Measurements from ENCODE around the gene COL25A1.

Gene COL25A1

DNA sequence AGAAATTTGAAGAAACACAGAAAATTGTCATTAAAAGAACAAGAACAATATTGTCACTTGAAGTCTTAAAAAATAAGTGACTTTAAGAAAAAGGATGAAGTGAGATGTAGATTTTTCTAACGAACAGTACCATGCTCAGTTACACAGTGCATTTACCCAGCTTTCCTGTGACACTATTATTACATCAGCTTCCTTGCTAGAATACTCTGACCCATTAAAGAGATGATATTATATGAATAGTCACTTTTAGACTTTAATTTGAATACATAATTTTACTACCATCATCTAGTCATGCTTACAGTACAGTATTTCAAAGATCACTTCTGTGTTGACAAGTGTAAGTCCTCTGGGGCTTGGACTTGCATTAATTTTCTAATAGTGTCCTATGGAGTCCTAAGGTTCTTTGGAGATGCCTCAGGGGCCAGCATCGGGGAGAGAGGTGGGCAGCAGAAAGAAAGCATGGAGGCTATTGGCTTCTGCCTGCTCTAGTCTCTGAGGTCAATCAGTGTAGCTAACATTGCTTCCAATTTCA, 10.7 kb downstream of the COL25A1 start:
- DNase-seq (ENCODE audit: low read depth) = no peak

DNA sequence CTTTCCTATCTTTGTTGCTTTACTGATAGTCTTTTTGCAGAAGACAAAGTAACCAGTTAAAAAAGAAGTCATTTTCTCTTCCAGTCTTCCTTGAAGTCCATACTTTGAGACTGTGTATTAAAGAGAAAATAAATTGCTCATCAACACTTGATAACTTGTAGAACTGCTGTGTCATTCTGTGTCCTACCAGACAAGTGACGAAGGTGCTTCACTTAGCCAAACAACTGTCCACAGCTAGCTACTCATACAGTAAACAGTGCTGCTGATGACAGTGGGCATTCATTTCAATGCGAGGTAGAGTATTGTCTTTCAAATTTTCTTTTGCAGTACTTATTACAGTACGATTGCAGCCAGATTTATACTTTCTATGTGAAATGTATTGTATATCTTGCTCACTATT, 11.5 kb downstream of the COL25A1 start:
- no peak for DNase-seq (ENCODE audit: low read depth)

DNA sequence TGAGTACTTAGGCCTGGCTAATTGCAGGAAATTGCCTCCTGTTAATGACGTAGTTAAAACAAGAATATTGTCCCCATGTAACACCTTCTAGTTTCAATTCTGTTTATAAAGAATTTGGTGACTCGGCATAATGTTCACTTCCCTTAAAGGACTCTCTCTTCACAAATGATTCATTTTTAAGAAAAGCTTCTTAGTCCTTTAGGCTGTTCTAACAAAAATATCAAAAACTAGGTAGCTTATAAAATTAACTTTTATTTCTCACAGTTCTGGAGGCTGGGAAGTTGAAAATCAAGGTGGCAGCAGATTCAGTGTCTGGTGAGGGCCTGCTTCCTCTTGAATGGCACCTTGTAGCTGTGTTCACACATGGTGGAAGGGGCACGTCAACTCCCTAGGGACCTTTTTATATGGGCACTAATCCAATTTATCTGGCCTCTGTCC, 23.8 kb downstream of the COL25A1 start:
- DNase-seq (ENCODE audit: low read depth) = no peak

DNA sequence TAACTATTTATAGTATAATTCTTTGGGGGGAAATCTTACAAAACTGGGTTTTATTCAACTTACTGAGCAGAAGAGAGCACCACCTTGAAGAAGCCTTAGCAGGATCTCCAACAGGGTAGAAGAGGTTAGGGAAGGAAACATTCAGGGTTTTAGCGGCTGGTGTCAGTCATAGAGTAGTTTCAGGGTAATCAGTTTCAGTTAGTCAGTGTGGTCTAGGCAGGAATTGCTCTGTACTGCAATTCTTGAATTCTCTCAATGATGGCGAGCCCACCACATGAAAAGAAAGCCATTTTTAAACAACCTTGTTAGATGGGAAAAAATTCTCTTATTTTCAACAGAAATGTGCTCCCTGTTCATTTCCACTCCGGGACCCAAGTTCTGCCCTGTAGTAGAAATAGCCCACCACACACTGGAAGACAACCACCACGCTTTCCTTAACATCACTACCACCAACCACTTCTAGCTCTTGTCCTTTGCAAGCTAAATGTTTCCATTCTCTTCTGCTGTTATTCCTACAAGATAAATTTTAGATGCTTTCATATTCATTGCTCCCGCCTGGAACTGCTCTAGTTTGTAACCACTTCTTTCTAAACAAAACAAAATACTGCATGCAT, 25.9 kb downstream of the COL25A1 start:
- DNase-seq (ENCODE audit: low read depth) = no peak

DNA sequence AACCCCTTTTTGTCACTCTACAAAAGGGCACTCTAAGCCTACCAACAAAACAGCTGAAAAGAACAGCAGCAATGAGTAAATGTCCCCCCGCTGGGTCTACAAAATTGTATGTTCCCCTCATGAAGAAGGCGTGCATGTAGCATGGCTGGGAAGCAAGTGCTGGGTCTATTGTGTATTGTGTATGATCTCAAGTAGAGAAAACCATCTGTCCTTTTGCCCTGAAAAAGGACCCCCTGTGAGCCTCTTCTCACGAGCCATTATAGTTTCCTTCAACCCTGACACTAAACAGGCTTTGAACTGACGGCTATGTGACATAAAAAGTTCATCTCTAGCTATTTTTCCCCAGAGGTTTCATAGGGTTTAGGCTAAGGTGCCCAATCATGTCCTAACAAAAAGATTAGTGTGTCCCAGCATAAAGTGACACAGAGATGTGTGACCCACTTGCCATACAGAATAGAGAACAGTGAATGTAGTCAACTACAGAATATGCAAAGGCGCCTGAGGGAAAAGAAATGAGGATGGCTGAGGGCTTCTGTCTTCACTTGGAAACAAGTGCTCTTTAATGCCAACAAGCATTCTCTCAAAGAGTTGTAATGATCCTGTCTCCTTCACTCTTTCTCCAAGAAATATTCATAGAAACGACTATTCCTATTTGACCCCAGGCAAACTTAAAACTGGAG, 27.3 kb downstream of the COL25A1 start:
- no peak for DNase-seq (ENCODE audit: low read depth)

DNA sequence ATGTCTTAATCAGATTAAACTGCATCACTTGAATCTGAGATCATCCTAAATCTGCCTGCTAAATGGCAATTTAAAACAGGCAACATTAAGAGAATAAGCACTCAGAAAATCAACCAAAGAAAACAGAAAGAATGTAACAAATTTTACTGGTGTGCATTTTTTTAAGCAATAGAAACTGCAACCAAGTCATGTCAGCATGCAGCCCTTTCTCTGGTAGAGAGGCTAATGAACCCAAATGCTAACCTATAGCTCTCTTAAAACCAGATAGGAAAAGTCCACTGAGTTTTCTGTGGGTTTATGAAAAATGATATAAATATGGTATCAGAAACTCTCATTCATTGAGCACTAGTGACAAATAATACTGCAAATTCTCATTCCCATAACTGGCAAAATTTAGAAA, 35.6 kb downstream of the COL25A1 start:
- DNase-seq (ENCODE audit: low read depth) = no peak

DNA sequence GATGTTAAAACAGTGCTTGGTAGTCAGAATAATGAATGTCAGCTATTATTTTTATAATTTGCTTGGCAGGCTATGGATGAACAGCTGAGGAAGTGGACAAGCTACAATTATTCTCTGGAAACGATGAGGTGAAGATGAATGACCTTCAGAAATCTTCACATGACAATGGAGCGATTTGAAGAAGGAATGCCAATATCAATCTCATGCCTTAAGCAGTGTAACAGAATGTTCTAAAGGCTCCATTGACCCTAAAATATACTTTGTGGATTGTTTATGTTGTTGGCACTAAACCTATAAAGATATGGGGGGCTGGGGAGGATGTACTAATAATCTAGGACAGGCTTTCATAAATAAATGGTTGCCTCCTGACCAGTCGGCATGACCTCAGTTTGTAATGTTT, 36.2 kb downstream of the COL25A1 start:
- no peak for DNase-seq (ENCODE audit: low read depth)

DNA sequence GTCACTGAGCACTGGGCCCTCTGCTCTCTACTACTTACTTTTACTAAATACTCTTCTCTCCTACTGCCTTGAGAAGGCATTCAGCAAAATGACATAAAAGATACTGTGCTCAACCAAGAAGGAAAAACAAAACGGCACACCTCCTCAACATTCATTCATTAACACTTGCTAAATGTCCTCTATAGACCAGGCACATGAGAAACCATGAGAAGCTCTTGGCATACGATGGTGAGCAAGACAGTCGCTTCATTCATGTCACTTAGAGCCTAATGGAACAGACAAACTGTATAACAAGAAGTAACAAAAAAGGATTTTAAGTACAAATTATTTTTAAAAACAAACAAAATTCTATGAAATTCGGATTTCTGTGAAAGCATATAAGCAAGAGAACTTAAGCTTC, 38.7 kb downstream of the COL25A1 start:
- DNase-seq (ENCODE audit: low read depth) = no peak

DNA sequence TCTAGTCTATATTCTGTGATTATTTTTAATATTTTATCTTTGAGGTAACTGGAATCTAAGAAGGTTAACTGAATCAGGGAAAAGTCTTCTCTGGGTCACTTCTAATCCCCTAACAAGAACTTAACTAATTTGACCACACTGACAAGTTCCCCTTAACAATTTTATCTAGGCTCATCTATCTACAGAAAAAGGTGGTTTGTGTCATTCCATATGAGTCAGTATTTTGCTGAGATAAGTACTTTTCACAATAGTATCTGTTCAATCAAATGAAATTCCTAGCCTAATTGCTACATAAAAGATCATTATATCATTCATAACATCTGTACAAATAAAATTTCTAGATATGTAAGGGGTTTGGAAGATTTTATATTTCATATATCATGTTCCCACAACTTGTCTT, 45.6 kb downstream of the COL25A1 start:
- DNase-seq (ENCODE audit: low read depth) = no peak

DNA sequence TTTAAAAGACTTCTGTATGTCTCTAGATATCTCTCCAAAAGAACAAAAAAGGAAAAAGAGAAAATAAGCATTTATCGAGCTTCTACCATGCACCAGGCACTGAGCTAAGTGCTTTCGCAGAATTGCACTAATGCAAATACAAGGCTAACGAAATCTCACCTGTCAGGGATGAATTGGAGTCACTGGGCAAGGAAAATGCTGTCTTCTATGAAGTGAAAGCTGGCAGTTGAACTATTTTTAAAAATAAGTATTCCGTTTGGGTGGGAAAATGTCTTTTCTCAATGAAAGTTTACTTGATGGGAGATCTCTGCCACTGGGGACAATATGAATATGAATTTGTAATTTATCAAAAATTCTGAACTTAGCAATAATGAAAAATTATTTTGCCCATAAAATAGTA, 47.6 kb downstream of the COL25A1 start:
- no peak for DNase-seq (ENCODE audit: low read depth)

DNA sequence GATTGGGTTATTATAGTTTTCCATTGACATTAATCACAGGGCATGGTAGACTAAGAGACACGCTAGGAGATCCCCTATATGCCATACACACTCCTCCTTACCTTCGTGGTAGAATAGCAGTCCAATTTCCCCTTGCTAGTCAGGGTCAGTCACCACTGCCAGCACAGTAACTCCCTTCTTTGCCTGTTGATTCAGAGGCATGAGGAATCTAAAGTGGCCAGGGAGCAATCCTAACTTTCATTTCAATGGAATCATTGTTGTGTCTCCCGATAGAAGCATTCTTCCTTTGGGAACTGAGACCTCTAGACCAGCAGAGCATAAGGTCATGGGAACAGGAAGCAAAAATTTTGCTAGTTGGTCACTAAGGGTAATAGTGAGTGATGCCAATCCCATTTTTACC, 51.1 kb downstream of the COL25A1 start:
- no peak for DNase-seq (ENCODE audit: low read depth)

DNA sequence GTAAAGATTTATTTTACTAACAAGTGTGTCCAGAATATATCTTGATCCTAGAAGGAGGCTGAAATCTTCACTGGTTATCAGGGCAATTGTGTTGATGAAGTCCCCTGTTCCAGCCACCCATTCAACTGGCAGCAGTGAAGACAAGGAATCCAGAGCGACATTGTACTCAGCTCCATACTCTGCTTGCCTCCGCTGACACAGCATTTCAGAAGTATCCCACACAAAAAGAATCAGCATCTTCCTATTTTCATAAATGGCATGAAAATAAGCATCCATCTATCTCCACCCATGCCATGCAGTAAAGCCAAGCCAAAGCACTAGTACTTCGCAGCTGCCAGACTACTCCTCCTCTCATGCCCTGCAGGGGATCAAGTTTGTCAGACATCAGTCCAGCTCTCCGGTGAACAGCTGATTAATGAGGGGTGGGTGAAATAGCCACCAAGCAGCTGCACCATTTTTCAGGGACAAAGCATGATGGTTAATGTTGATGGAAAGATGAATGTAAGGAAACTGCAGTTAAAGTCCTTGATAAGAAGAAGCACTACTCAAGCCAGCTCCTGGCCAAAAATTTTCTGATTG, 54.0 kb downstream of the COL25A1 start:
- no peak for DNase-seq (ENCODE audit: low read depth)

DNA sequence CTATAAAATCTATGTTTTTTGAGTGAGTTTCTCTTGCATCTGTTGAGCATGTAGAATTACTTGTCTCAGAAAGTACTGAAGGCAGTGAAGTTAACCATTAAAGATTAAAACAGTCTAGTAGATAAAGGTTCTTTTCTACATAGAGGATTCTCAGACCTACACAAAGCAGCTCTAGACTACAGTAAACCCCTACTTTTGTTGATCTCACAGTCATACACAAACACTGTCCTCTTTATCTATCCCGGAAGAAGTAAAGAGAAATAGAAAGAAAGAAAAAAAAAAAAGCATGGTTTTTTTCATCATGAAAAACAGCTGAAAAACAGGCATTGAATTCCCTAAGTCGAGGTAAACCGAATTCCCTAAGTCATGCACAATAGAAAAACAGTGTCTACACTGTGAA, 58.6 kb downstream of the COL25A1 start:
- no peak for DNase-seq (ENCODE audit: low read depth)

DNA sequence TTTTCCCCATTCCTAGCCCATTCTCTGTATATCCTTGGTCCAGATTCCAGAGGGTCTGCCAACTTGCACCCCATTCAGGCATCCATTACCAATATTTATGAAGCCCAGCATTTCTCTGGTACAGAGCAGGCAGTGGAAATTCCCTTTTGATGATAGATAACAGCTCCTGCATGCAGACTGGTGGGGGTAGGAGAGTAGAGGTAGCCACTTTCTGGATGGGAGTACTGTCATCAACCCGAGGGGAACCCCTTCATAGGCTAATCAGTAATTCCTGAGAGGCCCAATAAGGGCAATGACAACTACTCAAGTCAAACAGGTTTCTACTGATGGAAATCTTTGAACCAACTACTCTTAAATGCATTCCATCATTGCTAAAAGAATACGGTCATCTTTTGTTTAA, 63.7 kb downstream of the COL25A1 start:
- DNase-seq (ENCODE audit: low read depth) = no peak

DNA sequence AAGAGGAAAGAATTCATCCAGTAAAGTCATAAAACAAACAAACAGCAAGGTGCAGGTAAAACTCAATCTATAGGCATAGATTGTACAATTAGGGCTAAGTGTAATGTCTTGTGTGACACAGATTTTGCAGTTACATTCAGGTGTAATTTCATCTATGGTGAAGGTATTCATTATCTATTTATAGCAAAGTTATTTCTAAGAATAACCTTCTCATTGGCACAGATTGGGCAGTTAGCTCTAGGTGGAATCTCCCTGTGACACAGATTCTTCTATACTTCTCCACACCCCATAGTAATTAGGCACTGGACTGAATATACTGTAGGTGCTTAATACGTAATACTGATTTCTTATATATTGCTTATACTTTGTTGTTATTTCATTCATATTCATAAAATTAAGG, 66.8 kb downstream of the COL25A1 start:
- DNase-seq (ENCODE audit: low read depth) = no peak

DNA sequence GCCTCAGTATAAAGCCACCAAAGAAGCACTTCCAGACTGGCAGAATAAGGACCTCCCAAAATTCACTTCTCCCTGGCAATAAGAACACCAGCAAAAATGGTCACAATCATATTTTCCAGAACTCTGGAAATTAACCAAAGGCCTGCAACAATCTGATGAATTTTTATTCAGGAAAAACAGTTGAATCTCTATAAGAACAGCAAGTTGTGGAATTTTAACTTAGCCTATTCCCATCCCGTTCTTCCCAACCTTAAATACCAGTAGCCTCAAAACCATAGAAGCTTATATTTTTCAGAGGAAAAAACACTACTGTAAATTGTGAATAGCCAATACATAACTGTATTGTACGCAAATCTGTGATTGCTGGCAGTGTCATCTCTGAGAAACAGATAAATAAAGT, 67.9 kb downstream of the COL25A1 start:
- DNase-seq (ENCODE audit: low read depth) = no peak

DNA sequence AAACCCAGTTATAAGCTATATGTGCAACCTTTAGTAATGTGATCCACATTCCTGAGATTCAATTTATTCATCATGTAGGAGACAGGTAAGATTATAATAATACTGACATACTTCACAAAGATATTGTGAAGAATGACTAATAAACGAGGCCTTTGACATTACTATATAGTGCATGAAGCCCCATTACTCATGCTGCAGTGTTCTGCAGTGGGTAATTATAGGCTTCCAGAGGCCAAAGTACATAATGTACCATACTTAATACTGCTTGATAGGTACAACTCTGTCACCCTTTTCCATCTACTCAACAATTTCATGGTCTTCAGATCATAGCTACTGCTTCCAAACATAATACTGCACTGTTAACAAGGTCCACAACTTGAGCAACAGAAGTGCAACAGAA, 68.9 kb downstream of the COL25A1 start:
- no peak for DNase-seq (ENCODE audit: low read depth)

DNA sequence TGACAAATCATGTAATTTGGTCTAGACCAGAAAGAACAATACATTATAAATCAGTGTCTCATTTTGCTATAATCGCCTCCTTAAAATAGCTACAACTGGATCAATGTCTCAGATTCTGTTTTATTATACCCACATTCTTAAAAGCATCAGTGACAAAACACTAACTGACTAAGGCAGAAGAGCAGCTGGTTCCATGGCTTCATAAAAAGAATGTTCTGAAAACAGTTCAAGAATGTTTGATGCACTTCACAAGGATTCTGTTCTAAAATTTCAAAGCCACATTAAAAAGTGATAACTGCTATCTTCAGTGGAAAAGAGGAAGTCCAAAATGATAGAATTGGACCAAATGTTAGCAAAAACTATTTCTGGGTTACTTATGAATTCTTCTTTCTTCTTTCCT, 69.8 kb downstream of the COL25A1 start:
- DNase-seq (ENCODE audit: low read depth) = no peak

DNA sequence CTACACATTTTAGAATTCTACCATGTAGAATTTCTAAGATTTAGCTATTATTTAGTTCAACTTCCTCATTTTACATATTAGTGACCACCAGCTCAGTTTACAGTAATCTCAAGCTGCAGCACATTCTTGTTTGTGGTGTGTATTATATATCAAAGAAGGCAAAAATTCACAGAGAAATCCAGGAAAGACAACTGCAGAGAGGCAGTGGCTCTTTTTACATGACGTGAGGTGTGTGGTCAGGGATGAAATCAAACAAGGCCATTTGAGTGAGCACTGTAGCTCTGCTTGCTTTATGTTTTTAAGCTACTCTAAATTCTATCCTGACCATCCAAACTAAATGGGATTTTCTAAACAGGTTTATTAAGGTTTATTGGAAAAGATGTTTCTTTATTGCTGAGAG, 71.1 kb downstream of the COL25A1 start:
- no peak for DNase-seq (ENCODE audit: low read depth)

DNA sequence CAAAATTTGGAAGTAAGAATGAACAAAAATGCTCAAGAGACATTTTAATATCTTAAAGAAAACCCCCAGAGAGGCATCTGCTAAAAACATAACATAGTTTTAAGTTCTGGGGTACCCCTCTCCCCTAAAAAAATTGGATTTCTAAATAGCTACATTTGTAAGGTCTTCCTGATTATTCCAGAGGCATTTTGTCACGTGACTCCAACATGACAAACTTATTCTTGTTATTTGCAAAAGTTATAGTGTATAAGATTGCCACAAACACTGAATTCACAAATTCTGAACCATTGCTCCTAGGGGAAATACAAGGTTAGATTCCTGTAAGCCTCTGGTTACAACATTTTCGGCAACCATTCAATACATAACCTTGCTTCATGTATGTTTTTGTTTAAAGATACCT, 73.4 kb downstream of the COL25A1 start:
- DNase-seq (ENCODE audit: low read depth) = no peak

DNA sequence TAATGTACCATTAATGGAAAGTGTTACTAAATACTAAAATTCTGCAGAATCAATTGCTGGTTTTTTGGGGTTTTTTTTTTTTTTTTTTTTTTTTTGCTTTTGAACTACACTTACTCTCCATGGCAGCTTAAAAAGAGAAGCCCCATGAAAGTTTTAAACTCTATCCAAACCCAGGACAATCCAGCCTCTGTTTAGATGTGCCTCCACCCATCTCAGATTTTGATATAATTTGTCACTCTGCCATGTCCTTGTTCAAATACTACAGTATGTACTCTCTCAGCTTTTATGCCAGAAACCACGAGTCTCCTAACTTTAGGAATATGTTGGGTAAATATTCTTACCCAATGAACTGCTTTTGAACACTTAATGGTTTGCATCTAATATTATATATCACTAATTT, 84.2 kb downstream of the COL25A1 start:
- no peak for DNase-seq (ENCODE audit: low read depth)

DNA sequence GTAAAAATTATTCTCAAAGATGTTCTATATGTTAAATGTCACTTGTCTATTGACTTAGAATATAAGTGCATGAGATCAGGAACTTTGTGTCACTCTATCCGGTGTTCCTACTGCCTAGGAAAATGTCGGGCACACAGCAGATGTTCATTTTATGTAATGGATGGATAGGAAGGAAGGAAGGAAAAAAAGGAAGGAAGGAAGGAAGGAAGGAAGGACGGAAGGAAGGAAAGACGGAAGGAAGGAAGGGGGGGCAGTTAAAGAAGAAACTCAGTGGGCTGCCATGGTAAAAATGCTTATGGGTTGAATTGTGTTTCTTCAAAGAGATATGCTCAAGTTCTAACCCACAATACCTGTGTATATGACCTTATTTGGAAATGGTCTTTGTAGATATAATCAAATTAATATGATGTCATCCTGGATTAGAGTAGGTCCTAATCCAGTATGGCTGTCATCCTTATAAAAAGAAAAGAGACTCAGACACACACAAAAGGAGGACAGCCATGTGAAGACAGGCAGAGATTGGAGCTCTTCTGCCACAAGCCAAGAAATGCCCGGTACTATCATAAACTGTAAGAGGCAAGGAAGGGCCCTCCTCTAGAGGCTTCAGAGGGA, 86.3 kb downstream of the COL25A1 start:
- DNase-seq (ENCODE audit: low read depth) = no peak

DNA sequence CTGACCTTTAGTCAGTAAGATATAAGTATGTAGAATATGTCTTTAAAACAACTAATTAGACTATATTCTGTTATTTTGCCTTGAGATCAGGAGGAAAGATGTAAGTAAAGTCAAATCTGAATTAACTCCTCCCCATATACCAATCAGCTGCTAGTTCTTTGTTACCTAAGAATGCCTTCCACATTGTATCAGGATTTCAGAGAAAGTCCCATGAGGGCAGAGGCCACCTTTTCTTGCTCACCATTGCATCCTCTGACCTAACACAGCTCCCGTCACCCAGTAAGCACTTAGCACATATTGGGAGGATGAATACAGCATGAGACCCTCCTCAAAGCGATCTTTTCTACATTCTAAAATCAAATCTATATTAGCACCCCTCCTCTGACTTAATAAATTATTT, 87.0 kb downstream of the COL25A1 start:
- no peak for DNase-seq (ENCODE audit: low read depth)

Data from stimulated activated CD8-positive, alpha-beta memory T cell treated with anti-CD3 and anti-CD28 coated beads, Interleukin-12 subunit alpha, Interleukin-12 subunit beta, amount 100 ng/mL, for 4 hours (primary cell).